GM23338 (cell line): ENCODE data around the gene NPDC1. TPM values are rescaled to one million over a fixed set of nuclear protein-coding genes. Genes with fewer than 3 reads are reported as not detected.

Source experiments
- ATAC-seq: fragments of 200-7000 bp; cut with Tn5 transposase; 3 replicates; pipeline ENCODE4 v1.9.1; 2020
- DNase-seq: peaks from one replicate; pipeline ENCODE4 v3.0.0-alpha.2; 2015; ENCODE audit warnings: low spot score
- H2AFZ ChIP-seq: fragments of 200-600 bp; sonication (generic); 2 replicates; pipeline ENCODE4 v1.8.0; 2016; ENCODE audit warnings: antibody characterized with exemption, mild to moderate bottlenecking, moderate library complexity
- H3F3A ChIP-seq: fragments of 200-600 bp; sonication (generic); replicated peaks from 2 replicates; pipeline ENCODE4 v1.8.0; 2017; ENCODE audit warnings: antibody characterized with exemption, mixed run types, low read depth
- H3K27ac ChIP-seq: fragments of 200-600 bp; sonication (generic); 2 replicates; pipeline ENCODE4 v1.6.1; 2016; ENCODE audit warnings: low read depth
- H3K27me3 ChIP-seq: fragments of 200-600 bp; sonication (generic); 2 replicates; pipeline ENCODE4 v1.8.0; 2016; ENCODE audit warnings: mild to moderate bottlenecking, mixed run types, moderate library complexity; ENCODE audit not compliant: insufficient read depth
- H3K36me3 ChIP-seq: fragments of 200-600 bp; sonication (generic); 2 replicates; pipeline ENCODE4 v1.8.0; 2016; ENCODE audit warnings: mild to moderate bottlenecking; ENCODE audit not compliant: insufficient read depth
- H3K4me1 ChIP-seq: fragments of 200-600 bp; sonication (generic); 2 replicates; pipeline ENCODE4 v1.8.0; 2016; ENCODE audit warnings: mild to moderate bottlenecking, moderate library complexity; ENCODE audit not compliant: insufficient read depth
- H3K4me2 ChIP-seq: fragments of 200-600 bp; sonication (generic); 2 replicates; pipeline ENCODE4 v1.7.1; 2017; ENCODE audit warnings: mixed run types
- H3K4me3 ChIP-seq: fragments of 200-600 bp; sonication (generic); 2 replicates; pipeline ENCODE4 v1.6.1; 2016; ENCODE audit warnings: mixed run types
- H3K79me2 ChIP-seq: fragments of 200-600 bp; sonication (generic); replicated peaks from 2 replicates; pipeline ENCODE4 v1.8.0; 2017; ENCODE audit warnings: mild to moderate bottlenecking; ENCODE audit not compliant: insufficient read depth
- H3K9me2 ChIP-seq: fragments of 200-600 bp; sonication (generic); 2 replicates; pipeline ENCODE4 v1.8.0; 2017; ENCODE audit not compliant: insufficient read depth
- H4K20me1 ChIP-seq: fragments of 200-600 bp; sonication (generic); replicated peaks from 2 replicates; pipeline ENCODE4 v1.8.0; 2017; ENCODE audit warnings: mild to moderate bottlenecking; ENCODE audit not compliant: insufficient read depth
- H3K27ac Mint-ChIP-seq: 2 replicates; pipeline ENCODE4 v1.8.0; 2020; ENCODE audit warnings: inconsistent platforms, mild to moderate bottlenecking, moderate library complexity, mixed read lengths
- H3K27me3 Mint-ChIP-seq: 3 replicates; pipeline ENCODE4 v1.8.0; 2022; ENCODE audit warnings: low read depth, mild to moderate bottlenecking, moderate library complexity, mixed read lengths, inconsistent platforms; ENCODE audit not compliant: insufficient read depth, poor library complexity
- H3K36me3 Mint-ChIP-seq: 3 replicates; pipeline ENCODE4 v1.8.0; 2021; ENCODE audit warnings: low read depth, mild to moderate bottlenecking, inconsistent platforms, moderate library complexity, mixed read lengths
- H3K4me1 Mint-ChIP-seq: 3 replicates; pipeline ENCODE4 v1.8.0; 2020; ENCODE audit warnings: mild to moderate bottlenecking, inconsistent platforms, mixed read lengths
- H3K4me3 Mint-ChIP-seq: 3 replicates; pipeline ENCODE4 v1.8.0; 2021; ENCODE audit warnings: moderate library complexity, mild to moderate bottlenecking, inconsistent platforms, mixed read lengths
- H3K9me3 Mint-ChIP-seq: 3 replicates; pipeline ENCODE4 v1.8.0; 2020; ENCODE audit warnings: moderate library complexity, mild to moderate bottlenecking, inconsistent platforms, mixed read lengths
- CREB1 ChIP-seq: fragments of 250-450 bp; sonication (Bioruptor Pico); IDR thresholded peaks from 2 replicates; pipeline ENCODE4 v1.5.0; 2020; ENCODE audit warnings: low read depth, mild to moderate bottlenecking, moderate library complexity
- EZH2 ChIP-seq: fragments of 200-600 bp; sonication (generic); IDR thresholded peaks from one replicate; pipeline ENCODE4 v1.8.0; 2017; ENCODE audit warnings: antibody characterized with exemption, mild to moderate bottlenecking, low read depth; ENCODE audit not compliant: unreplicated experiment
- JUNB ChIP-seq: IDR thresholded peaks from one replicate; pipeline ENCODE4 v1.6.1; 2016; ENCODE audit warnings: antibody characterized with exemption; ENCODE audit not compliant: unreplicated experiment
- polyA plus RNA-seq: library from polyadenylated mRNA; unstranded; fragments of >200 nt; fragmentation: Nextera tagmentation; extraction: Ambion mirVana; gene quantifications from 2 replicates; pipeline ENCODE4 v1.2.1, GENCODE V29; 2016
- total RNA-seq: library from RNA; depleted of rRNA; stranded (reverse); fragments of >200 nt; shearing (Covaris generic); gene quantifications from 2 replicates; pipeline ENCODE4 v1.2.3, GENCODE V29; 2014
- TF ChIP-seq, protein P1 (sequence below): IDR thresholded peaks from one replicate; pipeline ENCODE4 v1.6.1; 2018; ENCODE audit warnings: antibody characterized with exemption; ENCODE audit not compliant: unreplicated experiment
- TF ChIP-seq, protein P2 (sequence below), 2 experiments: fragments of 200-600 bp in 1 of 2; sonication (generic) in 1 of 2; conservative IDR thresholded peaks; 2 replicates each; pipeline versions ENCODE4 v1.5.1 to v1.6.1; 2016 to 2017; ENCODE audit warnings: antibody characterized with exemption in 2 of 2, low read depth in 2 of 2, mild to moderate bottlenecking in 2 of 2, moderate library complexity in 1 of 2

NPDC1 gene
- total and polyA plus RNA-seq, 2 experiments from 2014 or later: 34.3 to 35.5 TPM

DNA sequence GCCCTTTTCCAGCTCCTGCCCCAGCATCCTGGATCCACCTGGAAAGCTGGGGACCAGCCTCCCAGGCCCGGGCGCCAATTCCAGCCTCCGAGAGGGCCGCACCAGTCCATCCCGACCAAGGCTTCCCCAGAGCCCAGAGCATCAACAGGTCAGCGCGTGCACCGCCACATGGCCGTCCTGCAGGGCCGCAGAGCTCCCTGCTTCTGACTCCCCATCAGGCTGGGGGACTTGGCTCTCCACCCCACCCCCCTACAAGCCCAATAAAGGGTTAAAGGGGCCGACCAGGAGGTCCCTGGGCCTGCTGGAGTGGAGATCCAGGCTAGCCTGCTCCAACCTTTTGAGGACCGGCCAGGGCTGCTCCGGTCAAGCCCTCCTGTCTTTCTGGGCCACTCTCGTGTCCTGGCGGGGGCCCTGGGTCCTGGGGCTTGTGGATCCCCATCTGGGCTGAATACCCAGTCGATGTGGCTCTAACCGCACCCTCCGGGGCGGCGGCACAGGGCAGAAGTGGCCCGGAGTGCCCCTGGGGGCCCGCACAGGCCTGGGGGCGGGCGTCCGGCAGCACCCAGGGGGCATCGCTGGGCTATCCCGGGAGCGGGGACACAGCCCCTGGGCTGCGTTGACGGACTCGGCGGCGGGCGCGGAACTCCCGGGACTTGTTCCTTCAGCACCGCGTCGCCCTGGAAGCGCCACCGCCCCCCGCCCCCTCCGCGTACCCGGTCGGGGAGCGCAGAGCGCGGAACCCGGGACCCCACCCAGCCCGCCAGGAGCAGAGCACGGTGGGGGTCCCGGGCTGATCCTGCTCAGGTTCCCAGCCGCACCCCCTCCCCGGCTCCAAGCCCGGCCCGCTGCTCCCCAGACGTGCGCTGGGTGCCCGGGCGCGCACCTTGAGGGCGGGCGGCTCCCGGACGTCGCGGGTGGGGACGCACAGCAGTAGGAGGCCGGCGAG lies 7.3 kb upstream of the NPDC1 start:
- Mint-ChIP-seq H3K27ac (no peak overlapping the region), H3K9me3 (no peaks in the 10 kb centered on the region), H3K36me3 (no peaks in the 10 kb centered on the region), H3K27me3 (peaks cover 53% of the 10 kb centered on the region), H3K4me3 (peak overlapping the region; percentile 27; the same call in 1 of the 3 replicates), H3K4me1 (peaks cover 4% of the 10 kb centered on the region; the same call in 1 of the 3 replicates)
- DNase-seq (peak; percentile 55), ATAC-seq (peak; percentile 10)
- Histone ChIP-seq H3K27ac (no peak overlapping the region), H2AFZ (peak overlapping the region; percentile 80; the same call in 1 of the 2 replicates), H3K36me3 (no peaks in the 10 kb centered on the region), H3F3A (0 out of 2 replicates have a peak, but pooled peaks cover 2% of the 10 kb centered on the region), H3K9me2 (no peaks in the 10 kb centered on the region), H3K4me3 (peak overlapping the region; percentile 60), H4K20me1 (no peaks in the 10 kb centered on the region), H3K79me2 (no peaks in the 10 kb centered on the region), H3K4me2 (peak overlapping the region; percentile 84), H3K27me3 (peaks cover 44% of the 10 kb centered on the region), H3K4me1 (no peaks in the 10 kb centered on the region)
- TF ChIP-seq, protein P1, sequence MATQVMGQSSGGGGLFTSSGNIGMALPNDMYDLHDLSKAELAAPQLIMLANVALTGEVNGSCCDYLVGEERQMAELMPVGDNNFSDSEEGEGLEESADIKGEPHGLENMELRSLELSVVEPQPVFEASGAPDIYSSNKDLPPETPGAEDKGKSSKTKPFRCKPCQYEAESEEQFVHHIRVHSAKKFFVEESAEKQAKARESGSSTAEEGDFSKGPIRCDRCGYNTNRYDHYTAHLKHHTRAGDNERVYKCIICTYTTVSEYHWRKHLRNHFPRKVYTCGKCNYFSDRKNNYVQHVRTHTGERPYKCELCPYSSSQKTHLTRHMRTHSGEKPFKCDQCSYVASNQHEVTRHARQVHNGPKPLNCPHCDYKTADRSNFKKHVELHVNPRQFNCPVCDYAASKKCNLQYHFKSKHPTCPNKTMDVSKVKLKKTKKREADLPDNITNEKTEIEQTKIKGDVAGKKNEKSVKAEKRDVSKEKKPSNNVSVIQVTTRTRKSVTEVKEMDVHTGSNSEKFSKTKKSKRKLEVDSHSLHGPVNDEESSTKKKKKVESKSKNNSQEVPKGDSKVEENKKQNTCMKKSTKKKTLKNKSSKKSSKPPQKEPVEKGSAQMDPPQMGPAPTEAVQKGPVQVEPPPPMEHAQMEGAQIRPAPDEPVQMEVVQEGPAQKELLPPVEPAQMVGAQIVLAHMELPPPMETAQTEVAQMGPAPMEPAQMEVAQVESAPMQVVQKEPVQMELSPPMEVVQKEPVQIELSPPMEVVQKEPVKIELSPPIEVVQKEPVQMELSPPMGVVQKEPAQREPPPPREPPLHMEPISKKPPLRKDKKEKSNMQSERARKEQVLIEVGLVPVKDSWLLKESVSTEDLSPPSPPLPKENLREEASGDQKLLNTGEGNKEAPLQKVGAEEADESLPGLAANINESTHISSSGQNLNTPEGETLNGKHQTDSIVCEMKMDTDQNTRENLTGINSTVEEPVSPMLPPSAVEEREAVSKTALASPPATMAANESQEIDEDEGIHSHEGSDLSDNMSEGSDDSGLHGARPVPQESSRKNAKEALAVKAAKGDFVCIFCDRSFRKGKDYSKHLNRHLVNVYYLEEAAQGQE: no peak
- TF ChIP-seq JUNB: no peak
- TF ChIP-seq, protein P2, sequence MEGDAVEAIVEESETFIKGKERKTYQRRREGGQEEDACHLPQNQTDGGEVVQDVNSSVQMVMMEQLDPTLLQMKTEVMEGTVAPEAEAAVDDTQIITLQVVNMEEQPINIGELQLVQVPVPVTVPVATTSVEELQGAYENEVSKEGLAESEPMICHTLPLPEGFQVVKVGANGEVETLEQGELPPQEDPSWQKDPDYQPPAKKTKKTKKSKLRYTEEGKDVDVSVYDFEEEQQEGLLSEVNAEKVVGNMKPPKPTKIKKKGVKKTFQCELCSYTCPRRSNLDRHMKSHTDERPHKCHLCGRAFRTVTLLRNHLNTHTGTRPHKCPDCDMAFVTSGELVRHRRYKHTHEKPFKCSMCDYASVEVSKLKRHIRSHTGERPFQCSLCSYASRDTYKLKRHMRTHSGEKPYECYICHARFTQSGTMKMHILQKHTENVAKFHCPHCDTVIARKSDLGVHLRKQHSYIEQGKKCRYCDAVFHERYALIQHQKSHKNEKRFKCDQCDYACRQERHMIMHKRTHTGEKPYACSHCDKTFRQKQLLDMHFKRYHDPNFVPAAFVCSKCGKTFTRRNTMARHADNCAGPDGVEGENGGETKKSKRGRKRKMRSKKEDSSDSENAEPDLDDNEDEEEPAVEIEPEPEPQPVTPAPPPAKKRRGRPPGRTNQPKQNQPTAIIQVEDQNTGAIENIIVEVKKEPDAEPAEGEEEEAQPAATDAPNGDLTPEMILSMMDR (conservative IDR thresholded peaks at IDR 0.05; ENCODE audit: low read depth in 2 of 2): no peak
- peak; percentile 22 for TF ChIP-seq EZH2

DNA sequence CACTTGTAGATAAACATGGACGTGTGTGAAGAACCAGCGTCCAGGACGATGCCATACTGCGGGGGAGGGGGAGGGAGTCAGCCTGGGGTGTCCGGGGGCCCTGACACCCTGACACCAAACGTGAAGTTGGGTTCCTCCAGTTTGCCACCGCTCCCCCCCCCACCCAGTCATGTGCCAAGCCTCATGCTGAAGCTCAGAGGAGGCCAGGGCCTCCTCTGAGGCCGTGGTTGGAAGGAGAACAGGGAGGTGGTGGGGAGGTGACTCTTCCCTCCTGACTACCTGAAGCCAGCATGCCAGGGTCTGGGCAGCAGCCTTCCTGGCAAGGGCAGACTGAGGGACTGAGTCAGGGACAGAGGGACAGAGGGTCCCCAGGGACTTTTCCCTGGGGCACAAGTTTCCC lies 6.3 kb upstream of the NPDC1 start:
- Histone ChIP-seq H3K27ac (no peak overlapping the region), H2AFZ (no peak overlapping the region), H3K4me2 (no peak overlapping the region), H3K79me2 (no peaks in the 10 kb centered on the region), H3F3A (0 out of 2 replicates have a peak, but pooled peaks cover 2% of the 10 kb centered on the region), H3K9me2 (no peaks in the 10 kb centered on the region), H3K4me1 (no peaks in the 10 kb centered on the region), H4K20me1 (no peaks in the 10 kb centered on the region; the same call in 1 of the 2 replicates), H3K36me3 (no peaks in the 10 kb centered on the region), H3K27me3 (peaks cover 53% of the 10 kb centered on the region), H3K4me3 (no peak overlapping the region)
- no peaks in the 10 kb centered on the region for H3K36me3 Mint-ChIP-seq
- H3K27ac Mint-ChIP-seq: no peak overlapping the region
- H3K9me3 Mint-ChIP-seq: no peaks in the 10 kb centered on the region
- peaks cover 4% of the 10 kb centered on the region; the same call in 1 of the 3 replicates for H3K4me1 Mint-ChIP-seq
- ATAC-seq: no peak
- H3K4me3 Mint-ChIP-seq: no peak overlapping the region
- peaks cover 53% of the 10 kb centered on the region for H3K27me3 Mint-ChIP-seq
- no peak for DNase-seq
- no peak for TF ChIP-seq EZH2
- TF ChIP-seq CREB1 (CRISPR knock-in tag): no peak
- TF ChIP-seq, protein P2 (conservative IDR thresholded peaks at IDR 0.05; ENCODE audit: low read depth in 2 of 2): no peak
